Activated CD8-positive, alpha-beta T cell treated with anti-CD3 and anti-CD28 coated beads, Interleukin-2, amount 10 ng/mL, durations not matched to agents 7 days and 5 days (primary cell): ENCODE results near the gene IGFBP6. TPM values are rescaled to one million over a fixed set of nuclear protein-coding genes. Genes with fewer than 3 reads are reported as not detected.

ENCODE experiments used
- ATAC-seq: fragments of 150-1000 bp; cut with Tn5 transposase; one replicate; pipeline ENCODE4 v1.10.0; 2021; ENCODE audit warnings: moderate library complexity
- CTCF ChIA-PET: fragments of 350-600 bp; sonication (Branson Sonifier 250); formaldehyde crosslinking; loops from one replicate; lab custom pipeline; 2021; ENCODE audit warnings: antibody characterized with exemption; lab: Charles Lee
- POLR2A ChIA-PET: fragments of 350-600 bp; sonication (Branson Sonifier 250); formaldehyde crosslinking; loops from one replicate; lab custom pipeline; 2021; ENCODE audit warnings: antibody characterized with exemption; lab: Charles Lee
- DNase-seq: peaks from one replicate; pipeline ENCODE4 v3.0.0-alpha.2; 2020
- H3K27ac Mint-ChIP-seq: one replicate; pipeline ENCODE4 v1.8.0; 2021; ENCODE audit warnings: mild to moderate bottlenecking, mixed read lengths
- H3K27me3 Mint-ChIP-seq: one replicate; pipeline ENCODE4 v1.8.0; 2021; ENCODE audit warnings: low read depth, mixed read lengths
- H3K36me3 Mint-ChIP-seq: one replicate; pipeline ENCODE4 v1.8.0; 2021; ENCODE audit warnings: low read depth, mixed read lengths
- H3K4me1 Mint-ChIP-seq: one replicate; pipeline ENCODE4 v1.8.0; 2021; ENCODE audit warnings: low read depth, mixed read lengths
- H3K4me3 Mint-ChIP-seq: one replicate; pipeline ENCODE4 v1.8.0; 2021; ENCODE audit warnings: mild to moderate bottlenecking, mixed read lengths
- H3K9me3 Mint-ChIP-seq: one replicate; pipeline ENCODE4 v1.8.0; 2022; ENCODE audit warnings: mixed read lengths; ENCODE audit not compliant: insufficient read depth
- total RNA-seq, 2 experiments: library from RNA; stranded (reverse); gene quantifications; one replicate each; pipeline ENCODE4 v1.2.3, GENCODE V29; 2021

The IGFBP6 gene, protein sequence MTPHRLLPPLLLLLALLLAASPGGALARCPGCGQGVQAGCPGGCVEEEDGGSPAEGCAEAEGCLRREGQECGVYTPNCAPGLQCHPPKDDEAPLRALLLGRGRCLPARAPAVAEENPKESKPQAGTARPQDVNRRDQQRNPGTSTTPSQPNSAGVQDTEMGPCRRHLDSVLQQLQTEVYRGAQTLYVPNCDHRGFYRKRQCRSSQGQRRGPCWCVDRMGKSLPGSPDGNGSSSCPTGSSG
- total RNA-seq, result 1 to 10 TPM; 3.1 to 5.4 TPM

DNA sequence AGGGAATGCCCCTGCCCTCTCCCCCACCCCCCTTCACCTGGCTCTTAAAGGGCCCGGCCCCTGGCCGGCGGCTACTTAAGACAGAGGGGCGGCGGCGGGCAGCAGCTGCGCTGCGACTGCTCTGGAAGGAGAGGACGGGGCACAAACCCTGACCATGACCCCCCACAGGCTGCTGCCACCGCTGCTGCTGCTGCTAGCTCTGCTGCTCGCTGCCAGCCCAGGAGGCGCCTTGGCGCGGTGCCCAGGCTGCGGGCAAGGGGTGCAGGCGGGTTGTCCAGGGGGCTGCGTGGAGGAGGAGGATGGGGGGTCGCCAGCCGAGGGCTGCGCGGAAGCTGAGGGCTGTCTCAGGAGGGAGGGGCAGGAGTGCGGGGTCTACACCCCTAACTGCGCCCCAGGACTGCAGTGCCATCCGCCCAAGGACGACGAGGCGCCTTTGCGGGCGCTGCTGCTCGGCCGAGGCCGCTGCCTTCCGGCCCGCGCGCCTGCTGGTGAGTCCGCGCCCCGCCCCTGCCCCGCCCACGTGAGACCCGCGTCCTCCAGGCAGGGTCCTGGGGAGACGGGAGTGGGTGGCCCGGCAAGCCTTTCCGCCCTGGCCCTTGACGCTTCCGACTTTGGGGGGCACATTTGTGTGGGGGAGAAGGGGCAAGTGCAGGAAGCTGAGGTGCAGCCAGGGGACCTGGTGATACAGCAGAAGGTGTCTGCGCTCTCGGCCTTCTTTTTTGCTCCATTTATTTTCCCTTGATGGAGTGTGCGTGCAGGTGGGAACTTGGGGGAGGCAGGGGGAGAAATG, at the start of gene IGFBP6:
Gene IGFBP6, plus strand, starts transcription at position 104 of the 790 bp plus-strand sequence. Its CDS starts 51 bp downstream, at position 155.
- H3K4me3 Mint-ChIP-seq, result peak within 1 kb of the TSS; percentile 75

DNA sequence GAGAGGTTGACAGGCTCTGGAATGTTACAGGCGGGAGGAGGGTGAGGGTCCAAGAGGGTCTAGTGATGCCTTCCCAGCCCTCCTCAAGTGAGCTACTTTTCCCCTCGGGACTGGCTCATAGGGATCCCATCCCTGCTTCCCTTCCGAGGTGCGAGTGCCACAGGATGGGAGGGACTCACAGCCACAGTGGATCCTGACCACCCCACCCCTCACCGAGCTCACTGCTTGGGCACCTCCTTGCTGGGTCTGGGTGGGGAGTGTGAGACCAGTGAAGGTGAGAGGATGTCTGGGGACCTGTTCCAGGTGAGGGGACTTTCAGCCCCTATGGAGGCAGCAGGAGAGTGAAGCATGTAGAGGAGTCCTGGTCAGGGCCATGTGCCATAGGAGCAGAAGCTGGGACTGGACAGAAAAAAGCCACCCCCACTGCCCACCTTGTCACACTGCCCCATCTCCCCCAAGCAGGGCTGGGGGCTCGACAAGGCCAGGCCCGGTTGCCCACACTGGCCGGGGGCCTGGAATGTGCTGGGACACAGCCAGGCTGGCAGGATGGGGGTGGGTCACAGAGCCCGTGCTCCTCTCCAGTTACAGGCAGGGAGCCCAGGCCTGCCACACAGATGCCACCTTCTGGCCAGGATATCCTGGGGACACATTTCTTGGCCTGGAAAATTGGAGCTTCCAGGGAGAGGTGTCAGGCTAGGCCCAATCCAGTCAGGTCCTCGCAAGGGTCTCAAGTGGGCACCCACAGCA, 49.3 kb upstream of the IGFBP6 start:
- Mint-ChIP-seq H3K27me3 (peaks cover 6% of the 10 kb centered on the region), H3K4me1 (peaks cover 24% of the 10 kb centered on the region), H3K4me3 (peak overlapping the region; percentile 41), H3K36me3 (no peaks in the 10 kb centered on the region), H3K9me3 (no peaks in the 10 kb centered on the region), H3K27ac (no peak overlapping the region)
- ChIA-PET CTCF (interaction anchor here (0.7 to 4.3 kb wide), 10 partner anchors 9 to 203 kb away, joined by 3 to 21 read pairs (median 6); partner anchors contain the start of genes EIF4B and SOAT2), POLR2A (interaction anchor here (0.6 to 2.0 kb wide), 5 partner anchors 26 to 393 kb away, joined by 3 to 8 read pairs (median 4); partner anchors contain the start of genes SOAT2 and SPRYD3)
- DNase-seq (no peak), ATAC-seq (no peak)

More for the DNA sequence above, at the start of gene IGFBP6:
- peak; percentile 74 for DNase-seq
- no peaks in the 10 kb centered on the region for H3K9me3 Mint-ChIP-seq
- H3K4me1 Mint-ChIP-seq, result peaks cover 61% of the 10 kb centered on the region
- H3K27ac Mint-ChIP-seq, result peak within 1 kb of the TSS; percentile 91
- peaks cover 8% of the 10 kb centered on the region for H3K27me3 Mint-ChIP-seq
- peak; percentile 82 for ATAC-seq
- ChIA-PET CTCF (interaction anchor here (1.2 to 8.0 kb wide), 9 partner anchors 16 to 412 kb away, joined by 4 to 295 read pairs (median 11); partner anchors contain the start of genes SPRYD3 and TNS2), POLR2A (interaction anchor here (0.6 to 2.0 kb wide), 4 partner anchors 12 to 350 kb away, joined by 3 to 12 read pairs (median 3); partner anchors contain the start of gene SPRYD3)
- no peaks in the 10 kb centered on the region for H3K36me3 Mint-ChIP-seq

DNA sequence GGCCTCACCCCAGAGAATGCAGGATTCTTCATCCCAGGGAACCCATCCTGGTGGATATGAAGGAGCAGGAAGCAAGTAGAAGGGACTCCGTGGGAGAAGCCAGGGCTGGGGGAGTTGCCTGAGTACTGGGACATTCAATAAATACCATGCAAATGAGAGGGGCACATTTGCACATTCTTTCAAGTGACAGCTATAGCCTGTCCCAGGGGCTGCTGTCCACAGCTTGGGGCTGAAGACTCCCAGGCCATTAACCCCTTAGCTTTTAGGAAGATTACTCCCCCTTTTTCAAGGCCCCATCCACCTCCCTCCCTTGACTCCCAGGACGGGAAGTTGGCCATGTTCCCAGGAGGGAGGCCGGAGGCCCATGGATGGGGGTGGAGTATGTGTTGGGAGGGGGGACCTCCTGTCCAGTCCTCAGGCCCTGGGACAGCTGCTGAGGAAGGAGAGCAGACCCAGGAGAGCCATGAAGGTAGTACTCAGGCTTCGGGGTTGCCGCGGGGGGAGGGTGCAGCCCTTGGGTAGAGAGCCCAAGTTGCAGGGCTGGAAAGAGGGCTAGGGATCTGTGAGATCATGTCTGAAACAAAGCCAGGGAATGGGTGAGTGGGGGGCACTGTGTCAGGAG, 48.6 kb upstream of the IGFBP6 start:
- Mint-ChIP-seq H3K36me3 (no peaks in the 10 kb centered on the region), H3K4me1 (peaks cover 29% of the 10 kb centered on the region), H3K27me3 (peaks cover 6% of the 10 kb centered on the region), H3K9me3 (no peaks in the 10 kb centered on the region), H3K27ac (no peak overlapping the region), H3K4me3 (no peak overlapping the region)
- ATAC-seq, result no peak
- CTCF ChIA-PET, result interaction anchor here (0.9 to 4.3 kb wide), 5 partner anchors 13 to 202 kb away, joined by 3 to 21 read pairs (median 5); no protein-coding TSS in a partner anchor
- no peak for DNase-seq
- POLR2A ChIA-PET, result interaction anchor here (1.0 to 2.0 kb wide), 3 partner anchors 25 to 392 kb away, joined by 3 to 8 read pairs (median 3); partner anchors contain the start of gene SOAT2

DNA sequence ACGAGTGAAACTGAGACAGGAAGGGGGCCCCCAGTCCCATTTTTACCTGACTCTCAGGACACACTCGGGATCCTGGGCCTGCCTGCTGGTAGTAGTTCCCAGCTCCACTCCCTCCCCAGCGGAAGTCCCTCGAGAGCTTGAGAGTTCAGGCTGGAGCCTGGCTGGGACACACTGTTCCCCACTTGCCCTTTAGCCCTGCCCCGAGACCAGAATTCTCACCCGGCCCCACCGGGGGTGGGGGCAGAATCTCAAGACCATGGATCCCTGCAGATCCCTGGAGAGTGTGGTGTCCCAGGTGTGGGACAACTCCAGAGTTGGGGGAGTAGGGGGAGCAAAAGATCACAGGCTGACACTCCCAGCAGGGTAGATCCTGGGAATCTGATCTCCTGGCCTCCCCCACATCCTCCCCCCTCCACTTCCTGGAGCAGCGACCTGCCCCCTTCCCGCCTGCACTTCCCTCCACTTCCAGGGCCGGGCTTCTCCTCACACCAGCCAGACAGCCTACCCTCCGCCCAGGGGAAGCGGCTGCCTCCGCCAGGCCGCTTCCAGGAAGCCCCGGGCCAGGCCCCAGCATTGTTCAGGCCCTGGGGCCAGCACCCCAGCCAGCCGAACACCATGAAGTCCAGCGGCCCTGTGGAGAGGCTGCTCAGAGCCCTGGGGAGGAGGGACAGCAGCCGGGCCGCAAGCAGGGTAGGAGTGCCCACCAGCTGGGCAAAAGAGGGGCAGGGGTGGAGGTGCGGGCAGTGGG, 47.7 kb upstream of the IGFBP6 start, which contains the start of gene TNS2:
Gene TNS2, plus strand, starts transcription at position 495 of the 748 bp plus-strand sequence. Its CDS starts 121 bp downstream, at position 616.
- Mint-ChIP-seq H3K9me3 (no peaks in the 10 kb centered on the region), H3K4me1 (peaks cover 34% of the 10 kb centered on the region), H3K4me3 (no peak within 1 kb of the TSS), H3K27ac (peak within 1 kb of the TSS; percentile 9), H3K36me3 (no peaks in the 10 kb centered on the region), H3K27me3 (peaks cover 6% of the 10 kb centered on the region)
- POLR2A ChIA-PET, result no interaction called here
- DNase-seq (no peak), ATAC-seq (no peak)
- CTCF ChIA-PET, result interaction anchor here (1.2 to 4.3 kb wide), 3 partner anchors 12 to 49 kb away, joined by 5 to 21 read pairs (median 18); no protein-coding TSS in a partner anchor

DNA sequence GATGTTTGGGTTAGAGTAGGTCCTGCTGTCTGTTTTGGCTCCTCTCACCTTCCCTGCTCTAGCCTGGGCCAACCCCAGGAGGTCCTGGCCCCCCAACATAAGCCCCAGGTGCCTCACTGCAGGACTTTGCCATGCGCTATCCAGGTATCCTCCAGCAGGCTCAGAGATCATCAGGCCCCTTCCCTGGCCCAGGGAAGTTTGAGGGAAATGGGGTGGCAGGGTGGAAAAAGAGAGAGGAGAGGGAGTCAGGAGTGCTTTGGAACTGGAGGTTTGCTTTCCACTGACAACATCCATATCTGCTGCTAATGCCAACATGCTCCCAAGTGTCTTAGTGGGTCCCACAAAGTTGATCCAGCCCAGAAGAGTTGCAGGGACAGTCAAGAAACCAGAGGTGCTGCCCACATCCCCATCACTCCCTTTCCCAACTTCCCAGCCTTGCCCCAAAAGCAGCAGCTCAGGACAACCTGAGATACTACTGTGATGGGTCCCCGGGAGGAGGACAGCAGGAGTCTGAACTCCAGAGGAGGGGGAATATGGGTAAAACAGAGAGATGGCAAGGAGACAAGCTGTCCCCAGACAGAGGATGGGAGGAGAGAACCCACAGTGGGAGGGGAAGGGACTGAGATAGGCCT, 46.9 kb upstream of the IGFBP6 start:
- CTCF ChIA-PET, result interaction anchor here (0.8 to 1.4 kb wide), 2 partner anchors 11 to 15 kb away, joined by 3 to 4 read pairs; no protein-coding TSS in a partner anchor

DNA sequence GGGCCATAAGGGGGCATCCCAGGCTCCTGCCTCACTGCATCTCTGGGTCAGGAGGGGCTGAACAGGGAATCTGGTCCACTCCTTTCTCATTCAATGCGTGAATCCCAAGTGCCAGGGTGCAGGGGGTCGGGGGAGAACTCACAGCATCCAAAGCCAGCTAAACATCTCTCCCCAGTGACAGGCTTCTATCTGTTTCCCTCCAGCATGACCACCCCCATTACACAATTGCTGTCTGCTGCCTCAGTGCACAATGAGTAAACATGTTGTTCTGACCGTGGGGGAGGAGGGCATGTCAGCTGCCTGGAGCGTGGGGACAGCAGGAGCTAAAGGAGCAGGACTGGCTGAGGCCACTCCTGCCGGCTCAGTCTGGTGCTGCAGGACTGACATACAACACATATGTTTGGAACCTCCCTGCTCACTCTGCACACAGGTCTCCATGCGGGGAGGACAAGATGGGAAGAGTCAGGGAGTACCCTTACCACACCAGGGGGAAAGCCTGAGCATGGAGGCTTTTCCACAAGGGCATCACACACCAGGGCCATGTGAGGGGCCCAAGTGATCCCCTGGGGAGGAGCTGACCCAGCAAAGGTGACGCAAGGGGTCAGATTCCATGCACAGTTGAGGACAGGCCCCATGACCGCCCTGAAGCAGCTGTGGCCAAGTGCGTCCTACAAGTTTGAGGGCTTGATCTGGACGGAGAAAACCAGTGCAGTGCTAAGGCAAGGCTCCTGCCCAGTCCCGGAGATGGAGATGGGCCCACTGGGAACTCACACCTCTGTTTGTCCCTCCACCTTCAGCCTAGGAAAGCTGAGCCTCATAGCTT, 46.2 kb upstream of the IGFBP6 start:
- no peak for DNase-seq
- Mint-ChIP-seq H3K36me3 (no peaks in the 10 kb centered on the region), H3K27me3 (no peaks in the 10 kb centered on the region), H3K4me3 (no peak overlapping the region), H3K9me3 (no peaks in the 10 kb centered on the region), H3K27ac (no peak overlapping the region), H3K4me1 (peaks cover 31% of the 10 kb centered on the region)
- ChIA-PET POLR2A (no interaction called here), CTCF (interaction anchor here (0.8 to 1.4 kb wide), 5 partner anchors 12 to 48 kb away, joined by 3 to 4 read pairs (median 3); no protein-coding TSS in a partner anchor)
- no peak for ATAC-seq

More for the DNA sequence above, 46.9 kb upstream of the IGFBP6 start:
- Mint-ChIP-seq H3K4me3 (no peak overlapping the region), H3K36me3 (no peaks in the 10 kb centered on the region), H3K9me3 (no peaks in the 10 kb centered on the region), H3K27me3 (peaks cover under 1% of the 10 kb centered on the region), H3K4me1 (peaks cover 36% of the 10 kb centered on the region), H3K27ac (peak overlapping the region; percentile 9)
- ATAC-seq (no peak), DNase-seq (no peak)
- POLR2A ChIA-PET, result no interaction called here

DNA sequence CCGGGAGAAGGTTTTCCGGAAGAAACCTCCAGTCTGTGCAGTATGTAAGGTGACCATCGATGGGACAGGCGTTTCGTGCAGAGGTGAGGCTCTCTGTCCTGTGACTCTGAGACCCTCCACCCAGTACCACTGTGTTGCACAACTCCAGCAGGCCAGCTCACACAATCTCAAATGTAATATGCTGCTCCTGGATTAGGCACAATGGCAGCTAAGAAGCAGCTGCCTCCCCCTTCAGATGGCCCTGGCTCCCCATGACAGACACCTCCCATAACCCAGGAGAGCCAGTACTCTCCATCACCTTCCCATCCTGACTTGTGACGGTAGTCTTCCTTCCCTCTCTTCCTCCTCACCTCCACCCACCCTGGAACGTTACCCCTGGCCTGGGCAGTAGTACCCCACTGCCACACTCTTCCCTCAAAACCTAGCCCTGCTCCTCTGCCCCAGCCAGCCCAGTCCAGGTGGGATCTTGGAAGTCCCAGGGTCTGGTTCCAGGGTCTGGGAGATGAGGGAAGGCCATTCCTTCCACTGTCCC, 45.5 kb upstream of the IGFBP6 start:
- CTCF ChIA-PET, result interaction anchor here (0.8 to 1.6 kb wide), 5 partner anchors 13 to 47 kb away, joined by 3 to 4 read pairs (median 3); no protein-coding TSS in a partner anchor
- POLR2A ChIA-PET, result no interaction called here
- H3K27ac Mint-ChIP-seq, result no peak overlapping the region

DNA sequence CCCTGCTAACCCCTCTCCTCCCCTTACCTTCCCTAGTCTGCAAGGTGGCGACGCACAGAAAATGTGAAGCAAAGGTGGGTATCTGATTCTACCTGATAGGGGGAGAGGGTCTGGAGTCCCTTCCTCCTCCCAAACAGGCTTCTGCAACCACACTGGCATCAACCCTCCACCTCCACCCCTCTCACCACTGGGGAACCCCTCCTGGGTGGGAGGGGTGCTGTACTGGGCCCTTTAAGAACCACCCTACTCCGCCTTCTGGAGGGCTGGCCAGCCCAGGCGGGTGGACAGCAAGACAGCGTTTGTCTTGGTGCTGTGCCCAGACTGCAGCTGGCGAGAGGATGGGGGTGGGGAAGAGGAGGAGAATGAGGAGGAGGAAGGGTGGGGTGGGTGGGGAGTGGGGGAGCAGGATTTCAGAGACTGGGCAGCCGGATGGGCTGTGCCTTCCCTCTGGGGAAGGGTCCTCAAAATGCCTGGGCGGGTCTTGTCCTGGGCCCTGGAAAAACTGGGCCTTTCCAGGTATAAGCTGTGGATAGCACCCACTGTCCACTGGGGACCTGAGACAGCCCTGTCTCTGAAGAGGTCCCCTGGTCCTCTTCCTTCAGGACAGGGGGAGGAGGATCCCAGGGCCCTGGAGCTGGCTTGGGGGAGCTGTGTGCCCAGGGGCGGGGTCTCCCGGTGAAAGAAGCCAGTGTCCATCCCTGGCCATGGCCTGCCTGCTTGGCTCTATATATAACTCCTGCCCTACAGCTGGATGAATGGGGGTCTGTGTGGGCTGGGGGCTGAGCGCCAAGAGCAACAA, 44.8 kb upstream of the IGFBP6 start:
- Mint-ChIP-seq H3K36me3 (no peaks in the 10 kb centered on the region), H3K4me3 (no peak overlapping the region), H3K9me3 (no peaks in the 10 kb centered on the region), H3K27me3 (no peaks in the 10 kb centered on the region), H3K27ac (no peak overlapping the region), H3K4me1 (peaks cover 24% of the 10 kb centered on the region)
- CTCF ChIA-PET, result interaction anchor here (0.7 to 5.9 kb wide), 8 partner anchors 9 to 215 kb away, joined by 3 to 58 read pairs (median 4); partner anchors contain the start of gene ESPL1
- DNase-seq, result no peak
- no peak for ATAC-seq
- POLR2A ChIA-PET, result interaction anchor here (2.3 kb wide), 1 partner anchor 50 kb away, joined by 9 read pairs; the partner anchor contains the start of gene SOAT2

More for the DNA sequence above, 45.5 kb upstream of the IGFBP6 start:
- ATAC-seq (no peak), DNase-seq (no peak)
- no peak overlapping the region for H3K4me3 Mint-ChIP-seq
- peaks cover 24% of the 10 kb centered on the region for H3K4me1 Mint-ChIP-seq
- H3K27me3 Mint-ChIP-seq, result no peaks in the 10 kb centered on the region
- H3K9me3 Mint-ChIP-seq, result no peaks in the 10 kb centered on the region
- no peaks in the 10 kb centered on the region for H3K36me3 Mint-ChIP-seq
